Measurements from ENCODE around the gene ELOVL3.
A peak's percentile ranks its signal among the peaks of the same experiment; 100 is the strongest.
"Not testable (repeated sequence)": the region's sequence is repeated elsewhere in the genome, so short reads cannot be mapped to it uniquely, and the experiment has no call there.

ELOVL3 gene

GRCh38 chr10:102225646-102226541, at the start of gene ELOVL3:
TSS of gene ELOVL3 (plus strand) at chr10:102226299. CDS start at chr10:102226549, 250 bp downstream.
- DNase-seq = peak; percentile 85

- DNase-seq = no peak
Observed at GRCh38 chr10:102184606-102185005, 41.5 kb upstream of the ELOVL3 start.

GRCh38 chr10:102185272-102185671, 40.8 kb upstream of the ELOVL3 start:
- DNase-seq = no peak

- peak; percentile 64 for DNase-seq
Observed at GRCh38 chr10:102185811-102186527, 40.1 kb upstream of the ELOVL3 start.

- DNase-seq = no peak
Observed at GRCh38 chr10:102188298-102188940, 37.7 kb upstream of the ELOVL3 start.

- not testable (repeated sequence) for DNase-seq
Observed at GRCh38 chr10:102188941-102189898, 36.9 kb upstream of the ELOVL3 start.

- no peak for DNase-seq
Observed at GRCh38 chr10:102191956-102192355, 34.1 kb upstream of the ELOVL3 start.

GRCh38 chr10:102195296-102195870, 30.7 kb upstream of the ELOVL3 start:
- DNase-seq = peak; percentile 42

- no peak for DNase-seq
Observed at GRCh38 chr10:102196893-102197292, 29.2 kb upstream of the ELOVL3 start.

- DNase-seq = no peak
Observed at GRCh38 chr10:102198027-102198426, 28.1 kb upstream of the ELOVL3 start.

- no peak for DNase-seq
Observed at GRCh38 chr10:102200751-102201640, 25.1 kb upstream of the ELOVL3 start.

GRCh38 chr10:102202386-102202785, 23.7 kb upstream of the ELOVL3 start:
- no peak for DNase-seq

GRCh38 chr10:102208311-102209035, 17.6 kb upstream of the ELOVL3 start:
- peak; percentile 14 for DNase-seq

GRCh38 chr10:102211615-102212299, 14.3 kb upstream of the ELOVL3 start:
- no peak for DNase-seq

- not testable (repeated sequence) for DNase-seq
Observed at GRCh38 chr10:102213599-102213998, 12.5 kb upstream of the ELOVL3 start.

GRCh38 chr10:102219370-102219769, 6.7 kb upstream of the ELOVL3 start:
- no peak for DNase-seq

GRCh38 chr10:102220612-102221011, 5.5 kb upstream of the ELOVL3 start:
- DNase-seq = no peak

GRCh38 chr10:102222797-102223196, 3.3 kb upstream of the ELOVL3 start:
- DNase-seq = no peak

GRCh38 chr10:102226542-102226870, 407 bp downstream of the ELOVL3 start:
- DNase-seq = no peak

- DNase-seq = peak; percentile 82
Observed at GRCh38 chr10:102227050-102227449, 951 bp downstream of the ELOVL3 start.
